HG03060 (cell line): Measurements from ENCODE around the gene TNFRSF1A.

Source experiments
- ATAC-seq: cut with Tn5 transposase; IDR thresholded peaks from one replicate; pipeline ENCODE4 v1.9.1; 2021; ENCODE audit warnings: low read depth, moderate number of reproducible peaks; ENCODE audit not compliant: unreplicated experiment

TNFRSF1A gene

GRCh38 chr12:6341417-6342139 lies at the start of gene TNFRSF1A:
Gene TNFRSF1A, minus strand, starts transcription at chr12:6342076. Its CDS starts 262 bp downstream, at chr12:6341814.
- no peak for ATAC-seq

GRCh38 chr12:6391013-6391412 lies 49.1 kb upstream of the TNFRSF1A start:
- ATAC-seq: no peak

GRCh38 chr12:6390084-6390799 lies 48.4 kb upstream of the TNFRSF1A start:
- ATAC-seq: no peak

- ATAC-seq: no peak
Observed at GRCh38 chr12:6387541-6387940, 45.7 kb upstream of the TNFRSF1A start.

GRCh38 chr12:6386491-6386890 lies 44.6 kb upstream of the TNFRSF1A start:
- ATAC-seq: no peak

- no peak for ATAC-seq
Observed at GRCh38 chr12:6386038-6386437, 44.2 kb upstream of the TNFRSF1A start.

- no peak for ATAC-seq
Observed at GRCh38 chr12:6384499-6385436, 42.9 kb upstream of the TNFRSF1A start.

GRCh38 chr12:6383572-6384498 lies 42.0 kb upstream of the TNFRSF1A start, which contains the start of gene LTBR:
Gene LTBR, plus strand, starts transcription at chr12:6384162. Its CDS starts 197 bp downstream, at chr12:6384359.
- no peak for ATAC-seq

GRCh38 chr12:6382982-6383381 lies 41.1 kb upstream of the TNFRSF1A start:
- no peak for ATAC-seq

- ATAC-seq: no peak
Observed at GRCh38 chr12:6382371-6382770, 40.5 kb upstream of the TNFRSF1A start.

GRCh38 chr12:6380141-6381121 lies 38.6 kb upstream of the TNFRSF1A start:
- no peak for ATAC-seq

GRCh38 chr12:6378709-6379472 lies 37.0 kb upstream of the TNFRSF1A start:
- ATAC-seq: no peak

GRCh38 chr12:6377667-6377994 lies 35.8 kb upstream of the TNFRSF1A start:
- ATAC-seq: no peak

GRCh38 chr12:6376870-6377666 lies 35.2 kb upstream of the TNFRSF1A start:
- no peak for ATAC-seq

GRCh38 chr12:6376079-6376869 lies 34.4 kb upstream of the TNFRSF1A start:
- no peak for ATAC-seq

- no peak for ATAC-seq
Observed at GRCh38 chr12:6375269-6376078, 33.6 kb upstream of the TNFRSF1A start, which contains the start of gene SCNN1A. Gene SCNN1A, minus strand, starts transcription at chr12:6375563. Its CDS starts 780 bp downstream, at chr12:6374783.
